HG02759 (cell line): ENCODE measurements around the gene SLC35E4.
A peak's percentile ranks its signal among the peaks of the same experiment; 100 is the strongest.
"Not testable (repeated sequence)": the region's sequence is repeated elsewhere in the genome, so short reads cannot be mapped to it uniquely, and the experiment has no call there.

ENCODE experiments used
- ATAC-seq: cut with Tn5 transposase; IDR thresholded peaks from one replicate; pipeline ENCODE4 v1.9.1; 2021; ENCODE audit warnings: mild to moderate bottlenecking, moderate library complexity; ENCODE audit not compliant: unreplicated experiment

Gene SLC35E4

GRCh38 chr22:30611197-30611596 lies 24.4 kb upstream of the SLC35E4 start:
- no peak for ATAC-seq

- no peak for ATAC-seq
These were observed 22.8 kb upstream of the SLC35E4 start for GRCh38 chr22:30612789-30613188.

- no peak for ATAC-seq
These were observed 21.3 kb upstream of the SLC35E4 start for GRCh38 chr22:30614268-30614667.

- no peak for ATAC-seq
These were observed 20.7 kb upstream of the SLC35E4 start for GRCh38 chr22:30614879-30615278.

GRCh38 chr22:30615543-30615954 lies 20.0 kb upstream of the SLC35E4 start:
- no peak for ATAC-seq

GRCh38 chr22:30617819-30618218 lies 17.8 kb upstream of the SLC35E4 start:
- no peak for ATAC-seq

GRCh38 chr22:30619909-30620308 lies 15.7 kb upstream of the SLC35E4 start:
- not testable (repeated sequence) for ATAC-seq

GRCh38 chr22:30626413-30626812 lies 9.2 kb upstream of the SLC35E4 start:
- ATAC-seq, result no peak

GRCh38 chr22:30627471-30627870 lies 8.1 kb upstream of the SLC35E4 start:
- ATAC-seq, result no peak

- no peak for ATAC-seq
These were observed 7.1 kb upstream of the SLC35E4 start for GRCh38 chr22:30628491-30628890.

GRCh38 chr22:30631469-30631868 lies 4.1 kb upstream of the SLC35E4 start:
- ATAC-seq, result not testable (repeated sequence)

- peak; percentile 61 for ATAC-seq
These were observed 929 bp upstream of the SLC35E4 start for GRCh38 chr22:30634471-30635233.

GRCh38 chr22:30636226-30637077 lies 871 bp downstream of the SLC35E4 start:
- ATAC-seq, result no peak

GRCh38 chr22:30637701-30638114 lies 2.1 kb downstream of the SLC35E4 start:
- ATAC-seq, result no peak

GRCh38 chr22:30640361-30640760 lies 4.8 kb downstream of the SLC35E4 start:
- ATAC-seq, result no peak

- ATAC-seq, result no peak
These were observed 5.4 kb downstream of the SLC35E4 start for GRCh38 chr22:30640839-30641430.

- ATAC-seq, result no peak
These were observed 7.7 kb downstream of the SLC35E4 start for GRCh38 chr22:30643055-30643875.

GRCh38 chr22:30646518-30647160 lies 11.1 kb downstream of the SLC35E4 start:
- no peak for ATAC-seq

- ATAC-seq, result no peak
These were observed 12.0 kb downstream of the SLC35E4 start for GRCh38 chr22:30647536-30647935.

GRCh38 chr22:30648825-30649224 lies 13.2 kb downstream of the SLC35E4 start:
- no peak for ATAC-seq
